SK-N-MC (cell line): ENCODE measurements around the gene CAMTA1.

Experiments used
- EZH2 ChIP-seq: fragments of 200-600 bp; sonication (generic); IDR thresholded peaks from one replicate; pipeline ENCODE4 v1.6.1; 2017; ENCODE audit warnings: antibody characterized with exemption
- POLR2AphosphoS5 ChIP-seq: IDR thresholded peaks from 2 replicates; pipeline ENCODE4 v1.6.1; 2012; ENCODE audit warnings: mild to moderate bottlenecking, low read depth, low read length, borderline replicate concordance

DNA sequence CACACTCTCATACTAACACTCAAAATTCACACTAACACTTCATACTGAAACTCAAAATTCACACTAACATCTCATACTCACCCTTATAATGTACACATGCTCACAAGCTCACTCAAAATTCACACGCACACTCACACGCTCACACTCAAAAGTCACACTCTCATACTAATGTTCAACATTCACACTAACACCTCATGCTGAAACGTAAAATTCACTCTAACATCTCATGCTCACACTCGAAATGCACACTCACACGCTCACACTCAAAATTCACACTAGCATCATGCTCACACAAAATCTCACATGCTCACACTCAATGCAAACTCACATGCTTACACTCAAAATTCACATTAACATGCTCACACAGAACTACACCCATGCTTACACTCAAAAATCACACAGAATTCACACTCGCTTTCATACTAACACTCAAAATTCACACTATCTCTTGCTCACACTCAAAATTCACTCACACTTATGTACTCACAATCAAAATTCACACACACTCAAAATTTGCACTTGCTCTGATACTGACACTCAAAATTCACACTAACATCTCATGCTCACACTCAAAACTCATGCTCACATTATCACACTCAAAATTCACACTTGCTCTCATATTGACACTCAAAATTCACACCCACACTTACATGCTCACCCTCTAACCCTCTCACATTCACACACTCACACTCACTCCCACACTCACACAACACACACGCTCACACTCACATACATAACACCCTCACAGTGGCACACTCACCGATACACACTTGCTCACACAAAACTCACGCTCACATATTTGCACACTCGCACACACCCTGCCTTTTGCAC, 721.4 kb downstream of the CAMTA1 start:
- TF ChIP-seq POLR2AphosphoS5 (no peak), EZH2 (no peak)
